IMR-90 (cell line): ENCODE results near the gene CTAG1B. TPM values are rescaled to one million over a fixed set of nuclear protein-coding genes. Genes with fewer than 3 reads are reported as not detected.

ENCODE experiments used
- ATAC-seq: fragments of 200-7000 bp; cut with Tn5 transposase; 2 replicates; pipeline ENCODE4 v1.9.1; 2020; ENCODE audit warnings: low read depth, mild to moderate bottlenecking, moderate library complexity
- BruUV-seq: library from RNA; stranded (reverse); fragments of 400-500 nt; replicated peaks from 2 replicates; lab custom pipeline; 2021; lab: Mats Ljungman, UMichigan
- CTCF ChIA-PET: fragments of 300-600 bp; formaldehyde crosslinking; extraction: SDS; loops from one replicate; lab custom pipeline; 2021; ENCODE audit warnings: antibody characterized with exemption; lab: Yijun Ruan, JAX
- POLR2A ChIA-PET: fragments of 300-600 bp; sonication (Branson Sonifier 250); formaldehyde crosslinking; loops from one replicate; lab custom pipeline; 2022; ENCODE audit warnings: antibody characterized with exemption; ENCODE audit not compliant: unreplicated experiment; lab: Charles Lee
- DNase-seq: peaks from one replicate; pipeline ENCODE4 v3.0.0; 2013
- H2AFZ ChIP-seq: replicated peaks from 2 replicates; pipeline ENCODE3; 2013; ENCODE audit warnings: low read length, mild to moderate bottlenecking; ENCODE audit not compliant: poor library complexity
- H2AK5ac ChIP-seq: 2 replicates; pipeline ENCODE4 v1.6.1; 2013; ENCODE audit warnings: low read depth, low read length, inconsistent platforms
- H2AK9ac ChIP-seq: replicated peaks from 2 replicates; pipeline ENCODE3; 2013; ENCODE audit warnings: mild to moderate bottlenecking, low read depth, low read length, moderate library complexity; ENCODE audit not compliant: poor library complexity
- H2BK120ac ChIP-seq: 2 replicates; pipeline ENCODE4 v1.6.1; 2013; ENCODE audit warnings: low read depth, low read length, inconsistent platforms
- H2BK15ac ChIP-seq: 3 replicates; pipeline ENCODE4 v1.6.1; 2013; ENCODE audit warnings: low read depth, low read length, inconsistent platforms
- H2BK20ac ChIP-seq: 2 replicates; pipeline ENCODE4 v1.6.1; 2013; ENCODE audit warnings: low read depth, mild to moderate bottlenecking, inconsistent platforms, low read length, moderate library complexity
- H2BK5ac ChIP-seq: 2 replicates; pipeline ENCODE4 v1.6.1; 2013; ENCODE audit warnings: mild to moderate bottlenecking, low read depth, low read length, inconsistent platforms; ENCODE audit not compliant: poor library complexity, severe bottlenecking
- H3K14ac ChIP-seq: replicated peaks from 2 replicates; pipeline ENCODE4 v1.6.1; 2013; ENCODE audit warnings: low read depth, low read length, inconsistent platforms
- H3K18ac ChIP-seq: 2 replicates; pipeline ENCODE4 v1.6.1; 2013; ENCODE audit warnings: low read depth, low read length, control low read depth
- H3K23ac ChIP-seq: 2 replicates; pipeline ENCODE4 v1.6.1; 2013; ENCODE audit warnings: low read depth, low read length, inconsistent platforms
- H3K27ac ChIP-seq: 2 replicates; pipeline ENCODE4 v1.5.1; 2013; ENCODE audit warnings: mild to moderate bottlenecking, control low read depth, low read length; ENCODE audit not compliant: insufficient read depth
- H3K27me3 ChIP-seq: 2 replicates; pipeline ENCODE4 v1.6.1; 2013; ENCODE audit warnings: low read length; ENCODE audit not compliant: control insufficient read depth, insufficient read depth
- H3K36me3 ChIP-seq: 2 replicates; pipeline ENCODE4 v1.6.1; 2013; ENCODE audit warnings: low read length, mixed read lengths; ENCODE audit not compliant: control insufficient read depth, insufficient read depth
- H3K4ac ChIP-seq: 2 replicates; pipeline ENCODE4 v1.6.1; 2013; ENCODE audit warnings: low read depth, low read length, inconsistent platforms
- H3K4me1 ChIP-seq: 2 replicates; pipeline ENCODE4 v1.6.1; 2013; ENCODE audit warnings: low read length, mixed read lengths; ENCODE audit not compliant: control insufficient read depth, insufficient read depth
- H3K4me2 ChIP-seq: 2 replicates; pipeline ENCODE4 v1.6.1; 2013; ENCODE audit warnings: low read depth, mild to moderate bottlenecking, control low read depth, low read length, moderate library complexity
- H3K4me3 ChIP-seq: 2 replicates; pipeline ENCODE4 v1.5.1; 2013; ENCODE audit warnings: low read depth, mild to moderate bottlenecking, control low read depth, low read length, moderate library complexity; ENCODE audit not compliant: insufficient read depth
- H3K56ac ChIP-seq: 2 replicates; pipeline ENCODE4 v1.6.1; 2013; ENCODE audit warnings: low read length, inconsistent platforms; ENCODE audit not compliant: insufficient read depth; ENCODE audit errors: extremely low read depth
- H3K79me1 ChIP-seq, 2 experiments: 2 replicates each; pipeline ENCODE4 v1.6.1; 2013; ENCODE audit warnings: low read length in 2 of 2, inconsistent platforms in 1 of 2, low read depth in 1 of 2
- H3K9ac ChIP-seq: 2 replicates; pipeline ENCODE4 v1.6.1; 2013; ENCODE audit warnings: low read depth, low read length, control low read depth
- H3K9me1 ChIP-seq: 2 replicates; pipeline ENCODE4 v1.6.1; 2013; ENCODE audit warnings: low read length, inconsistent platforms; ENCODE audit not compliant: insufficient read depth
- H3K9me3 ChIP-seq: 2 replicates; pipeline ENCODE4 v1.6.1; 2013; ENCODE audit warnings: low read length; ENCODE audit not compliant: control insufficient read depth, insufficient read depth
- H4K20me1 ChIP-seq: 2 replicates; pipeline ENCODE4 v1.6.1; 2013; ENCODE audit warnings: low read length, inconsistent platforms; ENCODE audit not compliant: insufficient read depth
- H4K5ac ChIP-seq: 2 replicates; pipeline ENCODE4 v1.6.1; 2013; ENCODE audit warnings: mild to moderate bottlenecking, low read depth, low read length, control low read depth
- H4K8ac ChIP-seq, 2 experiments: 2 replicates each; pipeline ENCODE4 v1.6.1; 2013; ENCODE audit warnings: low read depth in 2 of 2, low read length in 2 of 2, control low read depth in 1 of 2, inconsistent platforms in 1 of 2
- H4K91ac ChIP-seq: 2 replicates; pipeline ENCODE4 v1.6.1; 2013; ENCODE audit warnings: low read depth, low read length, inconsistent platforms; ENCODE audit not compliant: insufficient read depth
- BHLHE40 ChIP-seq: fragments of 150-350 bp; IDR thresholded peaks from 2 replicates; pipeline ENCODE4 v1.6.1; 2016; ENCODE audit warnings: mild to moderate bottlenecking, low read depth, low read length
- CEBPB ChIP-seq: IDR thresholded peaks from 2 replicates; pipeline ENCODE4 v1.6.1; 2012; ENCODE audit warnings: low read depth, low read length, improper control_type of control experiment
- CHD1 ChIP-seq: IDR thresholded peaks from 2 replicates; pipeline ENCODE4 v1.6.1; 2012; ENCODE audit warnings: low read depth, low read length, improper control_type of control experiment
- FOS ChIP-seq: fragments of 150-350 bp; IDR thresholded peaks from 2 replicates; pipeline ENCODE4 v1.6.1; 2016; ENCODE audit warnings: low read depth, low read length
- MAFK ChIP-seq: IDR thresholded peaks from 2 replicates; pipeline ENCODE4 v1.6.1; 2012; ENCODE audit warnings: low read depth, low read length, improper control_type of control experiment
- MAZ ChIP-seq: IDR thresholded peaks from 2 replicates; pipeline ENCODE4 v1.6.1; 2012; ENCODE audit warnings: low read depth, mild to moderate bottlenecking, low read length, improper control_type of control experiment, moderate library complexity, borderline replicate concordance
- MXI1 ChIP-seq: IDR thresholded peaks from 2 replicates; pipeline ENCODE4 v1.6.1; 2012; ENCODE audit warnings: low read depth, mild to moderate bottlenecking, low read length, moderate library complexity, borderline replicate concordance
- NFE2L2 ChIP-seq: fragments of 150-350 bp; IDR thresholded peaks from 2 replicates; pipeline ENCODE4 v1.6.1; 2016; ENCODE audit warnings: low read depth, mild to moderate bottlenecking, low read length
- POLR2A ChIP-seq: IDR thresholded peaks from 2 replicates; pipeline ENCODE4 v1.6.1; 2012; ENCODE audit warnings: mild to moderate bottlenecking, low read depth, low read length
- RAD21 ChIP-seq: IDR thresholded peaks from 2 replicates; pipeline ENCODE4 v1.6.1; 2012; ENCODE audit warnings: low read length, improper control_type of control experiment
- RCOR1 ChIP-seq: IDR thresholded peaks from 2 replicates; pipeline ENCODE4 v1.6.1; 2012; ENCODE audit warnings: mild to moderate bottlenecking, low read length, improper control_type of control experiment; ENCODE audit not compliant: insufficient replicate concordance
- RFX5 ChIP-seq: IDR thresholded peaks from 2 replicates; pipeline ENCODE4 v1.8.0; 2012; ENCODE audit warnings: low read depth, mild to moderate bottlenecking, low read length, moderate library complexity
- SMC3 ChIP-seq: fragments of 150-350 bp; IDR thresholded peaks from 2 replicates; pipeline ENCODE4 v1.6.1; 2016; ENCODE audit warnings: low read depth, mild to moderate bottlenecking, antibody characterized with exemption, low read length, moderate library complexity
- WGBS, 2 experiments: methylation state at CpG; one replicate each; pipeline versions ENCODE4 v1.1.5 to v1.1.7; 2013; ENCODE audit warnings: missing lambda C conversion rate in 2 of 2; ENCODE audit not compliant: insufficient read length in 1 of 2; ENCODE audit errors: extremely low coverage in 2 of 2; 5-methylcytosine and 5-hydroxymethylcytosine counted together
- dilution Hi-C: fragments of 300-500 bp; cut with HindIII; formaldehyde crosslinking; loops from one replicate; pipeline ENCODE4 v1.14.3; 2018; ENCODE audit warnings: low sequenced_read_pairs; ENCODE audit not compliant: unreplicated experiment
- in situ Hi-C: fragments of 300-500 bp; cut with MboI; formaldehyde crosslinking; loops from 3 replicates; pipeline ENCODE4 v1.14.3; 2019; ENCODE audit warnings: low sequenced_read_pairs, inconsistent platforms, mixed read lengths
- intact Hi-C: fragments of 100-400 bp; cut with micrococcal nuclease; formaldehyde crosslinking; loops from 2 replicates; pipeline ENCODE4 v1.10.0; 2022
- polyA plus RNA-seq, 3 experiments: library from polyadenylated mRNA; depleted of rRNA; stranded (reverse); fragments of >200 nt; gene quantifications; 2 replicates each; pipeline ENCODE4 v1.2.3, GENCODE V29; 2012; ENCODE audit warnings: low replicate concordance in 1 of 3
- total RNA-seq: library from RNA; depleted of rRNA; stranded (reverse); fragments of >200 nt; gene quantifications from 2 replicates; pipeline ENCODE4 v1.2.3, GENCODE V29; 2012
- TF ChIP-seq, protein P1 (sequence below): conservative IDR thresholded peaks from 2 replicates; pipeline ENCODE4 v1.5.1; 2012; ENCODE audit warnings: mild to moderate bottlenecking, low read depth, low read length, improper control_type of control experiment
- TF ChIP-seq, protein P2 (sequence below): fragments of 150-350 bp; IDR thresholded peaks from 2 replicates; pipeline ENCODE4 v1.6.1; 2017; ENCODE audit warnings: mild to moderate bottlenecking, antibody characterized with exemption, low read length, low read depth
- TF ChIP-seq, protein P3 (sequence below): fragments of 150-350 bp; IDR thresholded peaks from 2 replicates; pipeline ENCODE4 v1.6.1; 2016; ENCODE audit warnings: low read depth, mild to moderate bottlenecking, low read length, moderate library complexity, borderline replicate concordance

CTAG1B gene
- total and polyA plus RNA-seq, 2 of the 4 experiments (the other 2 are of a cell fraction) = not detected

DNA sequence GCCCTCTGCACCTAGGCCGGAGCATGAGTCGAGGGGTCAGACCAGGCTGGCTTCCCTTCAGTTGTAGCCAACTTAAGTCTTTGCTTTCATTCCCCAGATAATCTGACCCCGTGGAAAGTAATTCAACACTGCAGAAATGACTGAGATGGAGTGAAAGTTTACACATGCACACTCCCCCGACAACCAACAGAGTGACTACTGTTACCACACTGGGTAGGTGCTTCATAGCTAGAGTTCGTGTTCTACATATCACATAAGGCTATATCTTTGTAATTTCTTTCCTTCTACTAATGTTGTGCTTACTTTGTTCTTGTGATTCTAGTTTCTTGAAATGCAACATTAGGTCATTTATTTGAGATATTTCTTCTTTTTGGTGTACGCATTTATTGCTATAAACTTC is 41.5 kb upstream of the CTAG1B start:
- no peaks in the 10 kb centered on the region for H4K20me1 ChIP-seq
- H3K79me1 ChIP-seq = no peaks in the 10 kb centered on the region
- H4K5ac ChIP-seq = no peak overlapping the region
- no peak overlapping the region for H3K4me2 ChIP-seq
- H2AK5ac ChIP-seq = no peak overlapping the region
- dilution Hi-C loops (no loop called here), intact Hi-C loops (no loop called here), in situ Hi-C loops (no loop called here)
- no peak overlapping the region for H2AK9ac ChIP-seq
- H4K91ac ChIP-seq = no peak overlapping the region
- no peak overlapping the region for H3K18ac ChIP-seq
- peaks cover 6% of the 10 kb centered on the region for H3K9me3 ChIP-seq
- H4K8ac ChIP-seq = no peak overlapping the region
- H3K23ac ChIP-seq = no peak overlapping the region
- H3K9ac ChIP-seq = no peak overlapping the region
- H3K14ac ChIP-seq = no peak overlapping the region
- H3K56ac ChIP-seq = no peak overlapping the region
- no peak overlapping the region for H3K27ac ChIP-seq
- no peak overlapping the region for H3K4ac ChIP-seq
- no peaks in the 10 kb centered on the region for H3K9me1 ChIP-seq
- H2BK120ac ChIP-seq = no peak overlapping the region
- H2BK15ac ChIP-seq = no peak overlapping the region
- H3K4me3 ChIP-seq = no peak overlapping the region
- DNase-seq = no peak
- H3K4me1 ChIP-seq = no peaks in the 10 kb centered on the region
- ATAC-seq = no peak
- H2BK5ac ChIP-seq = no peak overlapping the region
- ChIA-PET POLR2A (no interaction called here), CTCF (no interaction called here)
- TF ChIP-seq CHD1 (no peak), CEBPB (no peak), NFE2L2 (no peak), BHLHE40 (no peak), RFX5 (no peak), RCOR1 (no peak), MAZ (no peak), RAD21 (no peak), FOS (no peak), MAFK (no peak), MXI1 (no peak), SMC3 (no peak), POLR2A (no peak)
- TF ChIP-seq, protein P1, sequence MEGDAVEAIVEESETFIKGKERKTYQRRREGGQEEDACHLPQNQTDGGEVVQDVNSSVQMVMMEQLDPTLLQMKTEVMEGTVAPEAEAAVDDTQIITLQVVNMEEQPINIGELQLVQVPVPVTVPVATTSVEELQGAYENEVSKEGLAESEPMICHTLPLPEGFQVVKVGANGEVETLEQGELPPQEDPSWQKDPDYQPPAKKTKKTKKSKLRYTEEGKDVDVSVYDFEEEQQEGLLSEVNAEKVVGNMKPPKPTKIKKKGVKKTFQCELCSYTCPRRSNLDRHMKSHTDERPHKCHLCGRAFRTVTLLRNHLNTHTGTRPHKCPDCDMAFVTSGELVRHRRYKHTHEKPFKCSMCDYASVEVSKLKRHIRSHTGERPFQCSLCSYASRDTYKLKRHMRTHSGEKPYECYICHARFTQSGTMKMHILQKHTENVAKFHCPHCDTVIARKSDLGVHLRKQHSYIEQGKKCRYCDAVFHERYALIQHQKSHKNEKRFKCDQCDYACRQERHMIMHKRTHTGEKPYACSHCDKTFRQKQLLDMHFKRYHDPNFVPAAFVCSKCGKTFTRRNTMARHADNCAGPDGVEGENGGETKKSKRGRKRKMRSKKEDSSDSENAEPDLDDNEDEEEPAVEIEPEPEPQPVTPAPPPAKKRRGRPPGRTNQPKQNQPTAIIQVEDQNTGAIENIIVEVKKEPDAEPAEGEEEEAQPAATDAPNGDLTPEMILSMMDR = no peak
- TF ChIP-seq, protein P2, sequence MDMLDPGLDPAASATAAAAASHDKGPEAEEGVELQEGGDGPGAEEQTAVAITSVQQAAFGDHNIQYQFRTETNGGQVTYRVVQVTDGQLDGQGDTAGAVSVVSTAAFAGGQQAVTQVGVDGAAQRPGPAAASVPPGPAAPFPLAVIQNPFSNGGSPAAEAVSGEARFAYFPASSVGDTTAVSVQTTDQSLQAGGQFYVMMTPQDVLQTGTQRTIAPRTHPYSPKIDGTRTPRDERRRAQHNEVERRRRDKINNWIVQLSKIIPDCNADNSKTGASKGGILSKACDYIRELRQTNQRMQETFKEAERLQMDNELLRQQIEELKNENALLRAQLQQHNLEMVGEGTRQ = no peak
- TF ChIP-seq, protein P3, sequence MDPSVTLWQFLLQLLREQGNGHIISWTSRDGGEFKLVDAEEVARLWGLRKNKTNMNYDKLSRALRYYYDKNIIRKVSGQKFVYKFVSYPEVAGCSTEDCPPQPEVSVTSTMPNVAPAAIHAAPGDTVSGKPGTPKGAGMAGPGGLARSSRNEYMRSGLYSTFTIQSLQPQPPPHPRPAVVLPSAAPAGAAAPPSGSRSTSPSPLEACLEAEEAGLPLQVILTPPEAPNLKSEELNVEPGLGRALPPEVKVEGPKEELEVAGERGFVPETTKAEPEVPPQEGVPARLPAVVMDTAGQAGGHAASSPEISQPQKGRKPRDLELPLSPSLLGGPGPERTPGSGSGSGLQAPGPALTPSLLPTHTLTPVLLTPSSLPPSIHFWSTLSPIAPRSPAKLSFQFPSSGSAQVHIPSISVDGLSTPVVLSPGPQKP = no peak
- BruUV-seq = no TSS peak
- H2AFZ ChIP-seq = no peak overlapping the region
- H2BK20ac ChIP-seq = no peak overlapping the region
- 100% methylated on average over 1 of the region's 6 CpGs; no CpG with 5 or more reads in 1 of the 2 experiments for whole genome bisulfite sequencing, 2 experiments
- H3K27me3 ChIP-seq = peaks cover 2% of the 10 kb centered on the region; the same call in 1 of the 2 replicates
- no peaks in the 10 kb centered on the region for H3K36me3 ChIP-seq
